ENCODE data around the gene GBX2. TPM values are rescaled to one million over a fixed set of nuclear protein-coding genes. Genes with fewer than 3 reads are reported as not detected.

Gene GBX2
- total and polyA plus RNA-seq, 9 of the 15 experiments (the other 6 are each of a cell fraction or from before 2014, with no cell fraction given), result 0.03 to 0.53 (median 0.27) TPM; not detected in 1

- TF ChIP-seq, protein P1, sequence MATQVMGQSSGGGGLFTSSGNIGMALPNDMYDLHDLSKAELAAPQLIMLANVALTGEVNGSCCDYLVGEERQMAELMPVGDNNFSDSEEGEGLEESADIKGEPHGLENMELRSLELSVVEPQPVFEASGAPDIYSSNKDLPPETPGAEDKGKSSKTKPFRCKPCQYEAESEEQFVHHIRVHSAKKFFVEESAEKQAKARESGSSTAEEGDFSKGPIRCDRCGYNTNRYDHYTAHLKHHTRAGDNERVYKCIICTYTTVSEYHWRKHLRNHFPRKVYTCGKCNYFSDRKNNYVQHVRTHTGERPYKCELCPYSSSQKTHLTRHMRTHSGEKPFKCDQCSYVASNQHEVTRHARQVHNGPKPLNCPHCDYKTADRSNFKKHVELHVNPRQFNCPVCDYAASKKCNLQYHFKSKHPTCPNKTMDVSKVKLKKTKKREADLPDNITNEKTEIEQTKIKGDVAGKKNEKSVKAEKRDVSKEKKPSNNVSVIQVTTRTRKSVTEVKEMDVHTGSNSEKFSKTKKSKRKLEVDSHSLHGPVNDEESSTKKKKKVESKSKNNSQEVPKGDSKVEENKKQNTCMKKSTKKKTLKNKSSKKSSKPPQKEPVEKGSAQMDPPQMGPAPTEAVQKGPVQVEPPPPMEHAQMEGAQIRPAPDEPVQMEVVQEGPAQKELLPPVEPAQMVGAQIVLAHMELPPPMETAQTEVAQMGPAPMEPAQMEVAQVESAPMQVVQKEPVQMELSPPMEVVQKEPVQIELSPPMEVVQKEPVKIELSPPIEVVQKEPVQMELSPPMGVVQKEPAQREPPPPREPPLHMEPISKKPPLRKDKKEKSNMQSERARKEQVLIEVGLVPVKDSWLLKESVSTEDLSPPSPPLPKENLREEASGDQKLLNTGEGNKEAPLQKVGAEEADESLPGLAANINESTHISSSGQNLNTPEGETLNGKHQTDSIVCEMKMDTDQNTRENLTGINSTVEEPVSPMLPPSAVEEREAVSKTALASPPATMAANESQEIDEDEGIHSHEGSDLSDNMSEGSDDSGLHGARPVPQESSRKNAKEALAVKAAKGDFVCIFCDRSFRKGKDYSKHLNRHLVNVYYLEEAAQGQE (IDR thresholded peaks at IDR 0.05; ENCODE audit: borderline replicate concordance), result peak; percentile 41; the same call in 1 of the 2 replicates
- TF ChIP-seq, protein P1 (CRISPR knock-in tag; IDR thresholded peaks at IDR 0.05; ENCODE audit: low read depth), result no peak
- TF ChIP-seq YY1 (IDR thresholded peaks at IDR 0.05; ENCODE audit: borderline replicate concordance in 1 of 3, control insufficient read depth in 1 of 3, extremely low read depth in 1 of 3, insufficient read depth in 3 of 3, insufficient read length in 1 of 3, insufficient replicate concordance in 2 of 3, low read depth in 1 of 3, low read length in 2 of 3) (peak in 1 of 3 experiments; percentile 19), POLR2B (IDR thresholded peaks at IDR 0.05; ENCODE audit: low read depth, partially characterized antibody) (no peak), ESRRA (IDR thresholded peaks at IDR 0.05; ENCODE audit: borderline replicate concordance, low read depth) (no peak), HDAC1 (IDR thresholded peaks at IDR 0.05) (no peak), CXXC5 (CRISPR knock-in tag; IDR thresholded peaks at IDR 0.05) (0 out of 2 replicates have a peak, but pooled peaks have one; percentile 6), LCOR (CRISPR knock-in tag; IDR thresholded peaks at IDR 0.05) (no peak), NEUROD1 (IDR thresholded peaks at IDR 0.05; ENCODE audit: borderline replicate concordance, low read depth, low read length, partially characterized antibody) (no peak), CHD4 (IDR thresholded peaks at IDR 0.05; ENCODE audit: insufficient read depth, insufficient replicate concordance, low read depth, low read length, poor library complexity, severe bottlenecking) (no peak), GATAD2B (IDR thresholded peaks at IDR 0.05; ENCODE audit: borderline replicate concordance) (no peak), PYGO2 (tag; IDR thresholded peaks at IDR 0.05) (no peak), KDM1A (IDR thresholded peaks at IDR 0.05) (no peak)
- TF ChIP-seq, protein P2, sequence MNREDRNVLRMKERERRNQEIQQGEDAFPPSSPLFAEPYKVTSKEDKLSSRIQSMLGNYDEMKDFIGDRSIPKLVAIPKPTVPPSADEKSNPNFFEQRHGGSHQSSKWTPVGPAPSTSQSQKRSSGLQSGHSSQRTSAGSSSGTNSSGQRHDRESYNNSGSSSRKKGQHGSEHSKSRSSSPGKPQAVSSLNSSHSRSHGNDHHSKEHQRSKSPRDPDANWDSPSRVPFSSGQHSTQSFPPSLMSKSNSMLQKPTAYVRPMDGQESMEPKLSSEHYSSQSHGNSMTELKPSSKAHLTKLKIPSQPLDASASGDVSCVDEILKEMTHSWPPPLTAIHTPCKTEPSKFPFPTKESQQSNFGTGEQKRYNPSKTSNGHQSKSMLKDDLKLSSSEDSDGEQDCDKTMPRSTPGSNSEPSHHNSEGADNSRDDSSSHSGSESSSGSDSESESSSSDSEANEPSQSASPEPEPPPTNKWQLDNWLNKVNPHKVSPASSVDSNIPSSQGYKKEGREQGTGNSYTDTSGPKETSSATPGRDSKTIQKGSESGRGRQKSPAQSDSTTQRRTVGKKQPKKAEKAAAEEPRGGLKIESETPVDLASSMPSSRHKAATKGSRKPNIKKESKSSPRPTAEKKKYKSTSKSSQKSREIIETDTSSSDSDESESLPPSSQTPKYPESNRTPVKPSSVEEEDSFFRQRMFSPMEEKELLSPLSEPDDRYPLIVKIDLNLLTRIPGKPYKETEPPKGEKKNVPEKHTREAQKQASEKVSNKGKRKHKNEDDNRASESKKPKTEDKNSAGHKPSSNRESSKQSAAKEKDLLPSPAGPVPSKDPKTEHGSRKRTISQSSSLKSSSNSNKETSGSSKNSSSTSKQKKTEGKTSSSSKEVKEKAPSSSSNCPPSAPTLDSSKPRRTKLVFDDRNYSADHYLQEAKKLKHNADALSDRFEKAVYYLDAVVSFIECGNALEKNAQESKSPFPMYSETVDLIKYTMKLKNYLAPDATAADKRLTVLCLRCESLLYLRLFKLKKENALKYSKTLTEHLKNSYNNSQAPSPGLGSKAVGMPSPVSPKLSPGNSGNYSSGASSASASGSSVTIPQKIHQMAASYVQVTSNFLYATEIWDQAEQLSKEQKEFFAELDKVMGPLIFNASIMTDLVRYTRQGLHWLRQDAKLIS (CRISPR knock-in tag; IDR thresholded peaks at IDR 0.05), result no peak
Measured at GRCh38 chr2:236167297-236168109, 683 bp downstream of the GBX2 start (continued).

Data from K562 (cell line).